Endothelial cell (in vitro differentiated cells): Measurements from ENCODE around the gene NFE2L1. TPM values are rescaled to one million over a fixed set of nuclear protein-coding genes. Genes with fewer than 3 reads are reported as not detected.
"Not testable (repeated sequence)": the region's sequence is repeated elsewhere in the genome, so short reads cannot be mapped to it uniquely, and the experiment has no call there.

Source experiments
- DNase-seq: peaks from one replicate; pipeline ENCODE4 v3.0.0; 2021; ENCODE audit warnings: low spot score
- H3K27ac Mint-ChIP-seq: one replicate; pipeline ENCODE4 v1.8.0; 2021; ENCODE audit warnings: mixed read lengths, inconsistent platforms; ENCODE audit not compliant: unreplicated experiment
- H3K27me3 Mint-ChIP-seq: one replicate; pipeline ENCODE4 v1.8.0; 2021; ENCODE audit warnings: mild to moderate bottlenecking, moderate library complexity, mixed read lengths, inconsistent platforms; ENCODE audit not compliant: unreplicated experiment
- H3K36me3 Mint-ChIP-seq: one replicate; pipeline ENCODE4 v1.8.0; 2021; ENCODE audit warnings: mild to moderate bottlenecking, low read depth, mixed read lengths, inconsistent platforms; ENCODE audit not compliant: unreplicated experiment
- H3K4me1 Mint-ChIP-seq: one replicate; pipeline ENCODE4 v1.8.0; 2021; ENCODE audit warnings: mild to moderate bottlenecking, mixed read lengths, inconsistent platforms; ENCODE audit not compliant: unreplicated experiment
- H3K4me3 Mint-ChIP-seq: one replicate; pipeline ENCODE4 v1.8.0; 2021; ENCODE audit warnings: mild to moderate bottlenecking, mixed read lengths, inconsistent platforms; ENCODE audit not compliant: unreplicated experiment
- H3K9me3 Mint-ChIP-seq: one replicate; pipeline ENCODE4 v1.8.0; 2021; ENCODE audit warnings: mixed read lengths, inconsistent platforms; ENCODE audit not compliant: unreplicated experiment
- CTCF ChIP-seq: fragments of 200-600 bp; sonication (generic); IDR thresholded peaks from one replicate; pipeline ENCODE4 v1.5.0; 2021; ENCODE audit warnings: antibody characterized with exemption; ENCODE audit not compliant: unreplicated experiment
- total RNA-seq: library from RNA; stranded (reverse); fragmentation: NEBNext Ultra II Directional; extraction: Animal tissue kit (Norgen Biotek cat#: 25700); gene quantifications from one replicate; pipeline ENCODE4 v1.2.1, GENCODE V29; 2021; ENCODE audit not compliant: unreplicated experiment

NFE2L1 gene
- total RNA-seq, 1 donor from 2014 or later: 243 TPM

GRCh38 chr17:48062273-48062672 is 14.1 kb downstream of the NFE2L1 start:
- Mint-ChIP-seq H3K9me3 (no peaks in the 10 kb centered on the region), H3K4me1 (peaks cover 31% of the 10 kb centered on the region), H3K36me3 (peaks cover 49% of the 10 kb centered on the region), H3K4me3 (no peak overlapping the region), H3K27me3 (peaks cover 3% of the 10 kb centered on the region), H3K27ac (no peak overlapping the region)
- no peak for DNase-seq
- no peak for TF ChIP-seq CTCF

DNA sequence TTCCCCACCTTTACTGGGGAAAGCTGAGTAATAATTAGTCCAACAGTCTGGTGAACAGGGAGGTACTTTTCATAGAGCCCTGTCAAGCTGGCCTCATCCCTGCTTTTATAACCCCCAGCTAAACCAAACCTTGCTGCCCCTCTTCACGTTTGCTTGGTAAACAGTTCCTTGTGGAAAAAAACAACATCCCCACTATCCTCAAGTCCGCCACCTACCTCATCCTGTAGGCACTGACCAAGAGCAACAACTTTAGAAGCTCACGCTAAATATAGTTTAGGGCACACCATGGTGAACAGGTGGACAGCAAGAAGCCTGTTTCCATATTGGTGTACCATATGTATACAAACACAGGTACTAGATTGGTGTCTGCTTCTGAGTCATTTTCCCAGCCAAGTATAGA is 16.5 kb downstream of the NFE2L1 start:
- Mint-ChIP-seq H3K4me1 (peaks cover 8% of the 10 kb centered on the region), H3K27me3 (peaks cover 2% of the 10 kb centered on the region), H3K27ac (no peak overlapping the region), H3K9me3 (no peaks in the 10 kb centered on the region), H3K4me3 (no peak overlapping the region), H3K36me3 (peaks cover 34% of the 10 kb centered on the region)
- DNase-seq: no peak
- no peak for TF ChIP-seq CTCF

- peaks cover 22% of the 10 kb centered on the region for H3K36me3 Mint-ChIP-seq
- no peak overlapping the region for H3K4me3 Mint-ChIP-seq
- H3K9me3 Mint-ChIP-seq: no peaks in the 10 kb centered on the region
- H3K27ac Mint-ChIP-seq: no peak overlapping the region
- no peaks in the 10 kb centered on the region for H3K4me1 Mint-ChIP-seq
- DNase-seq: no peak
- no peak for TF ChIP-seq CTCF
- H3K27me3 Mint-ChIP-seq: no peaks in the 10 kb centered on the region
Observed at GRCh38 chr17:48066192-48066591, 18.0 kb downstream of the NFE2L1 start.

DNA sequence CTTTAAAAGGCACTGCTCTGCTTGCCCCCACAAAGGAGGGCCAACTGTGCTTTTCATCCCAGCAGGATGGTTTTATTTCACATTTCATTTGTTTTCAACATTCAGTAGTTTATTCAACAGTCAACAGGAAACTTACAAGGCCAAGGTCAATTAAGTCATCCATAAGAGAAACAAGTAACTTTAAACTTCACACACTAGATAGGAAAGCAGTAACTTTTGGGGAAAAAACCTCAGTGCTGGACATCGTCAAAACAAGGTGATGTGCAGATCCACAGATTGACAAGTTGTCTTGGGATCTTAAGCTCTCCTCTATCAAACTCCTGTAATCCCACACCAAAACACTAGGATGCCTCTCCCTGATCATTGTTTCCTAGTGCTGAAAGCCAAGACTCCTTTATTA is 18.5 kb downstream of the NFE2L1 start:
- H3K4me3 Mint-ChIP-seq: no peak overlapping the region
- H3K27me3 Mint-ChIP-seq: no peaks in the 10 kb centered on the region
- peaks cover 18% of the 10 kb centered on the region for H3K36me3 Mint-ChIP-seq
- H3K9me3 Mint-ChIP-seq: no peaks in the 10 kb centered on the region
- H3K4me1 Mint-ChIP-seq: no peaks in the 10 kb centered on the region
- no peak overlapping the region for H3K27ac Mint-ChIP-seq
- no peak for TF ChIP-seq CTCF
- no peak for DNase-seq

- DNase-seq: no peak
- Mint-ChIP-seq H3K36me3 (peaks cover 17% of the 10 kb centered on the region), H3K27ac (no peak overlapping the region), H3K4me1 (no peaks in the 10 kb centered on the region), H3K4me3 (no peak overlapping the region), H3K27me3 (no peaks in the 10 kb centered on the region), H3K9me3 (no peaks in the 10 kb centered on the region)
- no peak for TF ChIP-seq CTCF
Observed at GRCh38 chr17:48067245-48067644, 19.1 kb downstream of the NFE2L1 start.

DNA sequence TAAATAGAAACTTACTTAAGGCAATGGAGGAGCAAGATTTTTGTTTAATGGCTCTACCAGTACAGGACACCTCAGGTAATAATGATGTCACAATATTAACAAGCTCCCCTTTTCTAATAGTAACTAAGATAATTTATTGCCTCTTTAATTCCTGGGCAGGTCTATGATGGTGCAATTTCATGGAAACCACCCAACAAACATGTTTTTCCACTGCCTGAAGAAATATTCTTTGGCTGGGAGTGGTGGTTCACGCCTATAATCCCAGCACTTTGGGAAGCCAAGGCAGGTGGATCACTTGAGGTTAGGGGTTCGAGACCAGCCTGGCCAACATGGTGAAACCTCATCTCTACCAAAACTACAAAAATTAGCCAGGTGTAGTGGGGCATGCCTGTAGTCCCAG is 19.6 kb downstream of the NFE2L1 start:
- not testable (repeated sequence) for H3K4me3 Mint-ChIP-seq, DNase-seq, H3K27ac Mint-ChIP-seq, H3K27me3 Mint-ChIP-seq, H3K9me3 Mint-ChIP-seq, H3K4me1 Mint-ChIP-seq
- peaks cover 13% of the 10 kb centered on the region for H3K36me3 Mint-ChIP-seq
